ENCODE measurements around the gene CHRNA4. TPM values are rescaled to one million over a fixed set of nuclear protein-coding genes. Genes with fewer than 3 reads are reported as not detected.
"Not testable (repeated sequence)": the region's sequence is repeated elsewhere in the genome, so short reads cannot be mapped to it uniquely, and the experiment has no call there.

CHRNA4 gene
- total and polyA plus RNA-seq, 2 donors: under 0.01 to 0.14 TPM

GRCh38 chr20:63342561-63343459 is 18.3 kb downstream of the CHRNA4 start:
- no peaks in the 10 kb centered on the region for H3K36me3 ChIP-seq (ENCODE audit: control insufficient read depth in 2 of 2, insufficient read depth in 2 of 2, low read length in 1 of 2)
- 93% methylated on average over 59 of the region's 59 CpGs for WGBS
- peaks cover 0 to 5% of the 10 kb centered on the region in 2 donors for H3K27me3 ChIP-seq (ENCODE audit: control insufficient read depth in 2 of 2, insufficient read depth in 1 of 2, low read length in 1 of 2)
- DNase-seq (ENCODE audit: low read depth in 6 of 9, low spot score in 9 of 9): no peak
- no peaks in the 10 kb centered on the region for H3K9me3 ChIP-seq (ENCODE audit: control insufficient read depth in 2 of 2, insufficient read depth in 1 of 2, low read length in 1 of 2)
- no peaks in the 10 kb centered on the region for H3K4me1 ChIP-seq (ENCODE audit: control insufficient read depth in 2 of 2, insufficient read depth in 2 of 2, low read length in 2 of 2)
- no peak overlapping the region for H3K27ac ChIP-seq (ENCODE audit: low read depth in 1 of 2, low read length in 1 of 2)
- no peak overlapping the region for H3K4me3 ChIP-seq (ENCODE audit: low read length in 2 of 2)

- not testable (repeated sequence) for H3K4me1 ChIP-seq (ENCODE audit: control insufficient read depth in 2 of 2, insufficient read depth in 2 of 2, low read length in 2 of 2); DNase-seq (ENCODE audit: low read depth in 6 of 9, low spot score in 9 of 9); H3K27ac ChIP-seq (ENCODE audit: low read depth in 1 of 2, low read length in 1 of 2); H3K4me3 ChIP-seq (ENCODE audit: low read length in 2 of 2); H3K36me3 ChIP-seq (ENCODE audit: control insufficient read depth in 2 of 2, insufficient read depth in 2 of 2, low read length in 1 of 2); H3K9me3 ChIP-seq (ENCODE audit: control insufficient read depth in 2 of 2, insufficient read depth in 1 of 2, low read length in 1 of 2)
- WGBS: 81% methylated on average over 10 of the region's 10 CpGs
- H3K27me3 ChIP-seq (ENCODE audit: control insufficient read depth in 2 of 2, insufficient read depth in 1 of 2, low read length in 1 of 2): peaks cover 0 to 12% of the 10 kb centered on the region in 2 donors
These were observed 20.9 kb downstream of the CHRNA4 start for GRCh38 chr20:63340158-63340688.

DNA sequence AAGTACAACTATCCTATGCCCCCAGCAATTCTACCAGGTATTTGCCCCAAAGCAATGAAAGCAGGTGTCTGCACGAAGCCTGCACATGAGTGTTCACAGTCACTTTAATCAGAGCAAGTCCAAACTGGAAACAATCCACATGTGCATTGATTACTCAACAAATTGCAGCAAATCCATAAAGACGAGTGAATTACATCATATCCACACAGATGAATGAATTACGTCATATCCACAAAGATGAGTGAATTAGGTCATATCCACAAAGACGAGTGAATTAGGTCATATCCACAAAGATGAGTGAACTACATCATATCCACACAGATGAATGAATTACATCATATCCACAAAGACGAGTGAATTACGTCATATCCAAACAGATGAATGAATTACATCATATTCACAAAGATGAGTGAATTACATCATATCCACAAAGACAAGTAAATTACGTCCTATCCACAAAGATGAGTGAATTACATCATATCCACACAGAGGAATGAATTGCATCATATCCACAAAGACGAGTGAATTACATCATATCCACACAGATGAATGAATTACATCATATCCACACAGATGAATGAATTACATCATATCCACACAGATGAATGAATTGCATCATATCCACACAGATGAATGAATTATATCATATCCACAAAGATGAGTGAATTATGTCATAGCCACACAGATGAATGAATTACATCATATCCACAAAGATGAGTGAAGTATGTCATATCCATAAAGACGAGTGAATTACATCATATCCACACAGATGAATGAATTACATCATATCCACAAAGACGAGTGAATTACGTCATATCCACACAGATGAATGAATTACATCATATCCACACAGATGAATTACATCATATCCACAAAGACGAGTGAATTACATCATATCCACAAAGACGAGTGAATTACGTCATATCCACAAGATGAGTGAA is 21.7 kb downstream of the CHRNA4 start:
- not testable (repeated sequence) for DNase-seq (ENCODE audit: low read depth in 6 of 9, low spot score in 9 of 9); H3K27ac ChIP-seq (ENCODE audit: low read depth in 1 of 2, low read length in 1 of 2); H3K4me3 ChIP-seq (ENCODE audit: low read length in 2 of 2); H3K36me3 ChIP-seq (ENCODE audit: control insufficient read depth in 2 of 2, insufficient read depth in 2 of 2, low read length in 1 of 2); H3K4me1 ChIP-seq (ENCODE audit: control insufficient read depth in 2 of 2, insufficient read depth in 2 of 2, low read length in 2 of 2); H3K9me3 ChIP-seq (ENCODE audit: control insufficient read depth in 2 of 2, insufficient read depth in 1 of 2, low read length in 1 of 2)
- peaks cover 0 to 12% of the 10 kb centered on the region in 2 donors for H3K27me3 ChIP-seq (ENCODE audit: control insufficient read depth in 2 of 2, insufficient read depth in 1 of 2, low read length in 1 of 2)
- 76% methylated on average over 14 of the region's 14 CpGs for WGBS

DNA sequence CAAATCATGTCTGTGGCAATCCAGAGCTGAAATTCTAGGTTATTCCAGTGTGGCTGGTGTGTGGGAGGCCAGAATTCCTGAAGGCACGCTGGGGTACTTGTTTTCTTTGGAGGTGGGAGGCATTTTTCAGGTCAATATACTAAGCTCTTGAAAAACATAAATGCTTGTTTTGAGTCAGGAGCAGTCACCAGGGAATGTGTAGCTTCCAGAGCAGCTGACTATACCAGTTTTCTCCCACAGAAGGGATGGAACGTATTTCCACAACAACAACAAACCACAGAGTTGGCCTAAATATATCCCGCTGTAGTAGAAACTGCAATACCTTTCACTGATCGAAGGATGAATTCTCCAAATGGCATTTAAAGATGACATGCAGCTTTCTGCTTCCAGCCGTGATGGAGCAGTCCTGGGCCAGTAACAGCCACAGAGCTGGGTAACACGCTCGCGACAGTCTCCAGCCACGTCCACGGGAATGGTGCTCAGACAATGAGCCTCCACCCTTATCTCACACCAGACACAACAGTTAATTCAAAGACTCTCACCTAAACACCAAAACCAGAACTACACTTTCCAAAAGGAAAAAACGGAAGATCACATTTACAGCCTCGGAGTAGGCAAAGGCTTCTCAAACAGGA is 23.2 kb downstream of the CHRNA4 start:
- peaks cover 0 to 3% of the 10 kb centered on the region in 2 donors for H3K9me3 ChIP-seq (ENCODE audit: control insufficient read depth in 2 of 2, insufficient read depth in 1 of 2, low read length in 1 of 2)
- no peak overlapping the region for H3K27ac ChIP-seq (ENCODE audit: low read depth in 1 of 2, low read length in 1 of 2)
- H3K4me1 ChIP-seq (ENCODE audit: control insufficient read depth in 2 of 2, insufficient read depth in 2 of 2, low read length in 2 of 2): no peaks in the 10 kb centered on the region
- H3K36me3 ChIP-seq (ENCODE audit: control insufficient read depth in 2 of 2, insufficient read depth in 2 of 2, low read length in 1 of 2): no peaks in the 10 kb centered on the region
- no peak overlapping the region for H3K4me3 ChIP-seq (ENCODE audit: low read length in 2 of 2)
- WGBS: 80% methylated on average over 12 of the region's 12 CpGs
- H3K27me3 ChIP-seq (ENCODE audit: control insufficient read depth in 2 of 2, insufficient read depth in 1 of 2, low read length in 1 of 2): peaks cover 0 to 10% of the 10 kb centered on the region in 2 donors
- no peak for DNase-seq (ENCODE audit: low read depth in 6 of 9, low spot score in 9 of 9)

- WGBS: 92% methylated on average over 29 of the region's 29 CpGs
- DNase-seq (ENCODE audit: low read depth in 6 of 9, low spot score in 9 of 9): no peak
- Histone ChIP-seq H3K36me3 (ENCODE audit: control insufficient read depth in 2 of 2, insufficient read depth in 2 of 2, low read length in 1 of 2) (no peaks in the 10 kb centered on the region), H3K4me3 (ENCODE audit: low read length in 2 of 2) (no peak overlapping the region), H3K27ac (ENCODE audit: low read depth in 1 of 2, low read length in 1 of 2) (no peak overlapping the region), H3K27me3 (ENCODE audit: control insufficient read depth in 2 of 2, insufficient read depth in 1 of 2, low read length in 1 of 2) (peaks cover 0 to 10% of the 10 kb centered on the region in 2 donors), H3K9me3 (ENCODE audit: control insufficient read depth in 2 of 2, insufficient read depth in 1 of 2, low read length in 1 of 2) (peaks cover 0 to 16% of the 10 kb centered on the region in 2 donors), H3K4me1 (ENCODE audit: control insufficient read depth in 2 of 2, insufficient read depth in 2 of 2, low read length in 2 of 2) (no peaks in the 10 kb centered on the region)
These were observed 24.9 kb downstream of the CHRNA4 start for GRCh38 chr20:63336232-63336752.

DNA sequence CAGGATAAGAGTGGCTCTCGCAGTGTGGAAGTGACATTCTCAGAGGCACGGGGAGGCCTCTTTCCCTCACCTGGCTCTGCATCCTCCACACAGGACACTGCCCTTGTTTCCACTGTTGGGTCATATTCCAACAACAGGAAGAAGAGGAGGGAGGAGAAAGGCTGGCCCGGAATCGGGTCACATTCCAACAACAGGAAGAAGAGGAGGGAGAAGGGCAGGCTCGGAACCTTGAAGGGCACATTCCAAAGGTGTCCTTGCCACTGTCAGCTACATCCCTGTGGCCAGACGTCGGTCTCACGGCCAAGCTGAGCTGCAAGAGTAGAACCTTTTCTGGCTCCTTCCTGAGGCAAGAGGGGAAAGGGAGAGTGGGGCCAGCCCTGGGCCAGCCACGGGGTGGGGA is 25.4 kb downstream of the CHRNA4 start:
- DNase-seq (ENCODE audit: low read depth in 6 of 9, low spot score in 9 of 9): no peak
- peaks cover 0 to 10% of the 10 kb centered on the region in 2 donors for H3K27me3 ChIP-seq (ENCODE audit: control insufficient read depth in 2 of 2, insufficient read depth in 1 of 2, low read length in 1 of 2)
- H3K9me3 ChIP-seq (ENCODE audit: control insufficient read depth in 2 of 2, insufficient read depth in 1 of 2, low read length in 1 of 2): peaks cover 0 to 17% of the 10 kb centered on the region in 2 donors
- H3K36me3 ChIP-seq (ENCODE audit: control insufficient read depth in 2 of 2, insufficient read depth in 2 of 2, low read length in 1 of 2): no peaks in the 10 kb centered on the region
- H3K4me3 ChIP-seq (ENCODE audit: low read length in 2 of 2): no peak overlapping the region
- 43% methylated on average over 9 of the region's 9 CpGs for WGBS
- H3K27ac ChIP-seq (ENCODE audit: low read depth in 1 of 2, low read length in 1 of 2): no peak overlapping the region
- H3K4me1 ChIP-seq (ENCODE audit: control insufficient read depth in 2 of 2, insufficient read depth in 2 of 2, low read length in 2 of 2): no peaks in the 10 kb centered on the region

DNA sequence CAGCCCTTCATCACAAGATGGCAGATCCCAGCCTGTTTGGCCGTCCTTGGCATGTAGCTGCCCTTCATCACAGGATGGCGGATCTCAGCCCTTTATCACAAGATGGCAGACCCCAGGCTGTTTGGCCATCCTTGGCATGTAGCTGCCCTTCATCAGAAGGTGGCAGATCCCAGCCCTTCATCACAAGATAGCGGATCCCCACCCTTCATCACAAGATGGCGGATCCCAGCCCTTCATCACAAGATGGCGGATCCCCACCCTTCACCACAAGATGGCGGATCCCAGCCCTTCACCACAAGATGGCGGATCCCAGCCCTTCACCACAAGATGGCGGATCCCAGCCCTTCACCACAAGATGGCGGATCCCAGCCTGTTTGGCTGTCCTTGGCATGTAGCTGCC is 26.1 kb downstream of the CHRNA4 start:
- DNase-seq (ENCODE audit: low read depth in 6 of 9, low spot score in 9 of 9); H3K4me3 ChIP-seq (ENCODE audit: low read length in 2 of 2); H3K27ac ChIP-seq (ENCODE audit: low read depth in 1 of 2, low read length in 1 of 2); H3K36me3 ChIP-seq (ENCODE audit: control insufficient read depth in 2 of 2, insufficient read depth in 2 of 2, low read length in 1 of 2); H3K4me1 ChIP-seq (ENCODE audit: control insufficient read depth in 2 of 2, insufficient read depth in 2 of 2, low read length in 2 of 2); H3K27me3 ChIP-seq (ENCODE audit: control insufficient read depth in 2 of 2, insufficient read depth in 1 of 2, low read length in 1 of 2): not testable (repeated sequence)
- peaks cover 1 to 17% of the 10 kb centered on the region in 2 donors for H3K9me3 ChIP-seq (ENCODE audit: control insufficient read depth in 2 of 2, insufficient read depth in 1 of 2, low read length in 1 of 2)
- 97% methylated on average over 9 of the region's 9 CpGs for WGBS

DNA sequence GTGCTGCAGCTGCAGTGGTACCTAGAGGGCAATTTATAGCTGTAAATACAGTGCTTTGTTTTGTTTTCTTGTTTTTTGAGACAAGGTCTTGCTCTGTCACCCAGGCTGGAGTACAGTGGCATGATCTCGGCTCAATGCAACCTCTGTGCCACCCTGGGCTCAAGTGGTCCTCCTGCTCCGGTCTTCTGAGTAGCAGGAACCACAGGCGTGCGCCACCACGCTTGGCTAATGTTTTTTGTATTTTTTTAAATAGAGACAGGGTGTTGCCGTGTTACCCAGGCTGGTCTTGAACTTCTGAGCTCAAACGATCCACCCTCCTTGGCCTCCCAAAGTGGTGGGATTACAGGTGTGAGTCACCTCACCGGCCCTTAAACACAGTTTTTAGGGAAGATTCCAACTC is 26.8 kb downstream of the CHRNA4 start:
- Histone ChIP-seq H3K27ac (ENCODE audit: low read depth in 1 of 2, low read length in 1 of 2) (no peak overlapping the region), H3K27me3 (ENCODE audit: control insufficient read depth in 2 of 2, insufficient read depth in 1 of 2, low read length in 1 of 2) (peaks cover 0 to 10% of the 10 kb centered on the region in 2 donors), H3K9me3 (ENCODE audit: control insufficient read depth in 2 of 2, insufficient read depth in 1 of 2, low read length in 1 of 2) (peaks cover 1 to 17% of the 10 kb centered on the region in 2 donors), H3K4me1 (ENCODE audit: control insufficient read depth in 2 of 2, insufficient read depth in 2 of 2, low read length in 2 of 2) (no peaks in the 10 kb centered on the region), H3K36me3 (ENCODE audit: control insufficient read depth in 2 of 2, insufficient read depth in 2 of 2, low read length in 1 of 2) (no peaks in the 10 kb centered on the region), H3K4me3 (ENCODE audit: low read length in 2 of 2) (no peak overlapping the region)
- DNase-seq (ENCODE audit: low read depth in 6 of 9, low spot score in 9 of 9): no peak
- WGBS: 94% methylated on average over 8 of the region's 8 CpGs
